Neural progenitor cell (in vitro differentiated cells): ENCODE data around the gene SMAGP. TPM values are rescaled to one million over a fixed set of nuclear protein-coding genes. Genes with fewer than 3 reads are reported as not detected.

Experiments used
- DNase-seq: peaks from one replicate; pipeline ENCODE4 v3.0.0-alpha.2; 2016; ENCODE audit warnings: low spot score
- H2AFZ ChIP-seq: fragments of 200-600 bp; sonication (generic); replicated peaks from 2 replicates; pipeline ENCODE4 v1.6.1; 2016; ENCODE audit warnings: antibody characterized with exemption
- H3F3A ChIP-seq: fragments of 200-600 bp; sonication (generic); 2 replicates; pipeline ENCODE4 v1.6.1; 2016; ENCODE audit warnings: antibody characterized with exemption, low read depth
- H3K27ac ChIP-seq: fragments of 200-600 bp; sonication (generic); 2 replicates; pipeline ENCODE4 v1.5.1; 2016; ENCODE audit warnings: mild to moderate bottlenecking
- H3K27me3 ChIP-seq: fragments of 200-600 bp; sonication (generic); 2 replicates; pipeline ENCODE4 v1.6.1; 2016; ENCODE audit warnings: mild to moderate bottlenecking, moderate library complexity
- H3K36me3 ChIP-seq: fragments of 200-600 bp; sonication (generic); 2 replicates; pipeline ENCODE4 v1.5.1; 2016
- H3K4me1 ChIP-seq: fragments of 200-600 bp; sonication (generic); 2 replicates; pipeline ENCODE4 v1.6.1; 2016; ENCODE audit warnings: mixed run types
- H3K4me2 ChIP-seq: fragments of 200-600 bp; sonication (generic); 2 replicates; pipeline ENCODE4 v1.6.1; 2016
- H3K4me3 ChIP-seq: fragments of 200-600 bp; sonication (generic); 2 replicates; pipeline ENCODE4 v1.5.1; 2016
- H3K79me2 ChIP-seq: fragments of 200-600 bp; sonication (generic); 2 replicates; pipeline ENCODE4 v1.6.1; 2016; ENCODE audit warnings: low read depth
- H3K9ac ChIP-seq: fragments of 200-600 bp; sonication (generic); 2 replicates; pipeline ENCODE4 v1.6.1; 2016
- H3K9me3 ChIP-seq: fragments of 200-600 bp; sonication (generic); 2 replicates; pipeline ENCODE4 v1.5.1; 2016; ENCODE audit warnings: low read depth
- H4K20me1 ChIP-seq: fragments of 200-600 bp; sonication (generic); 2 replicates; pipeline ENCODE4 v1.6.1; 2016; ENCODE audit warnings: low read depth
- H3K27ac Mint-ChIP-seq: 3 replicates; pipeline ENCODE4 v1.8.0; 2021; ENCODE audit warnings: mixed read lengths
- H3K27me3 Mint-ChIP-seq: 2 replicates; pipeline ENCODE4 v1.8.0; 2022; ENCODE audit warnings: low read depth, mild to moderate bottlenecking, inconsistent platforms, moderate library complexity, mixed read lengths; ENCODE audit not compliant: insufficient read depth
- H3K36me3 Mint-ChIP-seq: 3 replicates; pipeline ENCODE4 v1.8.0; 2021; ENCODE audit warnings: mixed read lengths
- H3K4me1 Mint-ChIP-seq: 3 replicates; pipeline ENCODE4 v1.8.0; 2021; ENCODE audit warnings: mixed read lengths
- H3K4me3 Mint-ChIP-seq: 3 replicates; pipeline ENCODE4 v1.8.0; 2021; ENCODE audit warnings: mild to moderate bottlenecking, moderate library complexity, mixed read lengths
- H3K9me3 Mint-ChIP-seq: 3 replicates; pipeline ENCODE4 v1.8.0; 2020; ENCODE audit warnings: mixed read lengths
- EZH2 ChIP-seq: fragments of 200-600 bp; sonication (generic); IDR thresholded peaks from 2 replicates; pipeline ENCODE4 v1.6.1; 2017; ENCODE audit warnings: antibody characterized with exemption, mild to moderate bottlenecking, moderate library complexity
- EZH2phosphoT487 ChIP-seq: fragments of 200-600 bp; sonication (generic); IDR thresholded peaks from 2 replicates; pipeline ENCODE4 v1.6.1; 2017; ENCODE audit warnings: antibody characterized with exemption
- total RNA-seq: library from RNA; depleted of rRNA; stranded (reverse); fragments of >200 nt; gene quantifications from 2 replicates; pipeline ENCODE4 v1.2.3, GENCODE V29; 2015; ENCODE audit warnings: low replicate concordance
- TF ChIP-seq, protein P1 (sequence below): fragments of 200-600 bp; sonication (generic); IDR thresholded peaks from 2 replicates; pipeline ENCODE4 v1.5.1; 2017; ENCODE audit warnings: antibody characterized with exemption, mild to moderate bottlenecking

Gene SMAGP
- total RNA-seq, 1 donor from 2014 or later: 19.0 TPM

DNA sequence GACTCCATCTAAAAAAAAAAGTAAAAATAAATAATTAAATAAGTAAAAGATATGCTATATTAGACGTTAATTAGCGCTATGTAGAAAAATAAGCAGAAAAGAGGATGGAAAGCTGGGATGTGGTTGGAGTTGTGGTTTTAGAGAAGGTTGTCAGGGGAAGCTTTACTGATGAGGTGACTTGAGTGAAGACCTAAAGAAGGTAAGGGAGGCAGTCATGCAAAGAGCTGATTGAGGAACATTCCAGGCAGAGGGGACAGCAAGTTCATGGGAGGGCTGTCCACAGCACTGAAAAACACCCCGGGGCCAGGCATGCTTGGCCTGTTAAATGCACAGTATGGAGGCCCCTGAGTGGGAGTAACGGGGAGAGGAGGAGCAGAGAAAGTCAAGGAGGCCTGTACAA lies 15.7 kb downstream of the SMAGP start:
- H3K9me3 Mint-ChIP-seq: no peaks in the 10 kb centered on the region
- no peaks in the 10 kb centered on the region for H3K36me3 Mint-ChIP-seq
- H3K4me1 Mint-ChIP-seq: no peaks in the 10 kb centered on the region
- Histone ChIP-seq H3K4me1 (no peaks in the 10 kb centered on the region), H3K79me2 (no peaks in the 10 kb centered on the region), H3F3A (no peaks in the 10 kb centered on the region), H3K9me3 (no peaks in the 10 kb centered on the region), H2AFZ (no peak overlapping the region), H3K27ac (no peak overlapping the region), H4K20me1 (no peaks in the 10 kb centered on the region), H3K36me3 (no peaks in the 10 kb centered on the region), H3K4me2 (no peak overlapping the region), H3K27me3 (no peaks in the 10 kb centered on the region), H3K9ac (no peak overlapping the region), H3K4me3 (no peak overlapping the region)
- H3K27ac Mint-ChIP-seq: no peak overlapping the region
- no peak for TF ChIP-seq EZH2phosphoT487
- TF ChIP-seq EZH2: no peak
- TF ChIP-seq, protein P1, sequence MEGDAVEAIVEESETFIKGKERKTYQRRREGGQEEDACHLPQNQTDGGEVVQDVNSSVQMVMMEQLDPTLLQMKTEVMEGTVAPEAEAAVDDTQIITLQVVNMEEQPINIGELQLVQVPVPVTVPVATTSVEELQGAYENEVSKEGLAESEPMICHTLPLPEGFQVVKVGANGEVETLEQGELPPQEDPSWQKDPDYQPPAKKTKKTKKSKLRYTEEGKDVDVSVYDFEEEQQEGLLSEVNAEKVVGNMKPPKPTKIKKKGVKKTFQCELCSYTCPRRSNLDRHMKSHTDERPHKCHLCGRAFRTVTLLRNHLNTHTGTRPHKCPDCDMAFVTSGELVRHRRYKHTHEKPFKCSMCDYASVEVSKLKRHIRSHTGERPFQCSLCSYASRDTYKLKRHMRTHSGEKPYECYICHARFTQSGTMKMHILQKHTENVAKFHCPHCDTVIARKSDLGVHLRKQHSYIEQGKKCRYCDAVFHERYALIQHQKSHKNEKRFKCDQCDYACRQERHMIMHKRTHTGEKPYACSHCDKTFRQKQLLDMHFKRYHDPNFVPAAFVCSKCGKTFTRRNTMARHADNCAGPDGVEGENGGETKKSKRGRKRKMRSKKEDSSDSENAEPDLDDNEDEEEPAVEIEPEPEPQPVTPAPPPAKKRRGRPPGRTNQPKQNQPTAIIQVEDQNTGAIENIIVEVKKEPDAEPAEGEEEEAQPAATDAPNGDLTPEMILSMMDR: no peak
- DNase-seq: no peak
- H3K27me3 Mint-ChIP-seq: peaks cover 2% of the 10 kb centered on the region
- no peak overlapping the region for H3K4me3 Mint-ChIP-seq

DNA sequence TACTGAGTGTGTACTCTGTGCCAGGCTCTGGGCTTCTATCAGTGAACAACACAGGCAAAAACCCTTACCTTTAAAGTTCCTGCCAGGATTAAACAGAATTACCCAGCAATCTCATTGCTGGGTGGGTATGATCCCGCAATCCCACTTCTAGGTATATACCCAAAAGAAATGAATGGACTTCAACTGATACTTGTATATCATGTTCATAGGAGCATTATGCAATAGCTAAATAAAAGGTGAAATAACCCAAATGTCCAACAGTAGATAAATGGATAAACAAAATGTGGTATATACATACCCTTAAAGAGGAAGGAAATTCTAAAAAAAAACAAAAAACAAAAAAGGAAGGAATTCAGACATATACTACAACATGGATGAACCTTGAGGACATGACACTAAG lies 16.9 kb downstream of the SMAGP start:
- Mint-ChIP-seq H3K27me3 (peaks cover 6% of the 10 kb centered on the region), H3K9me3 (no peaks in the 10 kb centered on the region), H3K4me3 (no peak overlapping the region), H3K27ac (peak overlapping the region; percentile 62), H3K4me1 (no peaks in the 10 kb centered on the region), H3K36me3 (no peaks in the 10 kb centered on the region)
- Histone ChIP-seq H3K79me2 (no peaks in the 10 kb centered on the region), H3K9ac (no peak overlapping the region), H3K4me3 (no peak overlapping the region), H3K9me3 (no peaks in the 10 kb centered on the region), H3K36me3 (no peaks in the 10 kb centered on the region), H2AFZ (no peak overlapping the region), H3F3A (no peaks in the 10 kb centered on the region), H3K27ac (no peak overlapping the region), H4K20me1 (no peaks in the 10 kb centered on the region), H3K4me1 (no peaks in the 10 kb centered on the region), H3K4me2 (no peak overlapping the region), H3K27me3 (no peaks in the 10 kb centered on the region)
- no peak for DNase-seq
- TF ChIP-seq EZH2phosphoT487: no peak

DNA sequence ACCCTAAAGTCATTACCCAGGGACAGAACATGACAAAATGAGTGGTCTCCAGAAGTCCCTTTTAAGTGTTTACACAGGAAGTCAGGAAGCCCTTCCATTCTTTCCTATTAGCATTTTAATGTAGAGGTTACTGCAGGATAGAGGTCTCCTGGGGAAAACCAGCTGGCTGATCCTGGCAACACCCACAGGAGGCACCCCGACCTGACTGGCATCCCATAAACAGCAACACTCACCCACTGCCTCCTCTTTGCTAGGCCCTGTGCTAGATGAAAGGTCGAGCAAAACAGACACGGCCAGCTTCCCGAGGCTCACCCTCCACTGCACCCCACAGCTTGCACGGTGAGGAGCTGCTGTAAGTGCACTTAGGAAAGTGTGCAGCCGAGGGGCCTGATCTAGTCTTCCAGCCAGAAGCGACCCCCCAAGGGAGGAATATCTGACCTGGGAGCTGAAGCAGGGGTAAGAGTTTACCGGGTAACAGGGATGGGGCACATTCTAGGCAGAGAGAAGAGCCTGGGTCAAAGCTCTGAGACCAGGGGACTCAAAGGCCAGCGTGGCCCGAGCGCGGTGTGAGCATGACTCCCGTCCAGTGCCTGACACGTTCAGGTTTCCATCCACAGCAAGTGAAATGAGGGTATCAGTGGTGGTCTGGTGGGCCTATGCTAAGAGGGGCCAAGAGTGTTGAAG lies 22.6 kb downstream of the SMAGP start:
- H4K20me1 ChIP-seq: no peaks in the 10 kb centered on the region
- H3K79me2 ChIP-seq: no peaks in the 10 kb centered on the region
- peaks cover 4% of the 10 kb centered on the region for H3K27me3 Mint-ChIP-seq
- H3K4me1 Mint-ChIP-seq: peaks cover 14% of the 10 kb centered on the region
- peaks cover 11% of the 10 kb centered on the region for H3K4me1 ChIP-seq
- no peak overlapping the region for H3K4me3 ChIP-seq
- no peaks in the 10 kb centered on the region for H3K9me3 ChIP-seq
- H3K9me3 Mint-ChIP-seq: no peaks in the 10 kb centered on the region
- H3K27ac ChIP-seq: peak overlapping the region; percentile 63
- DNase-seq: no peak
- H3F3A ChIP-seq: peaks cover 5% of the 10 kb centered on the region
- H3K9ac ChIP-seq: no peak overlapping the region
- no peak for TF ChIP-seq EZH2
- TF ChIP-seq EZH2phosphoT487: no peak
- TF ChIP-seq, protein P1: no peak
- H3K36me3 Mint-ChIP-seq: peaks cover 7% of the 10 kb centered on the region
- no peak overlapping the region for H2AFZ ChIP-seq
- H3K36me3 ChIP-seq: no peaks in the 10 kb centered on the region
- no peaks in the 10 kb centered on the region for H3K27me3 ChIP-seq
- peak overlapping the region; percentile 43 for H3K27ac Mint-ChIP-seq
- H3K4me2 ChIP-seq: no peak overlapping the region
- peak overlapping the region; percentile 37 for H3K4me3 Mint-ChIP-seq

DNA sequence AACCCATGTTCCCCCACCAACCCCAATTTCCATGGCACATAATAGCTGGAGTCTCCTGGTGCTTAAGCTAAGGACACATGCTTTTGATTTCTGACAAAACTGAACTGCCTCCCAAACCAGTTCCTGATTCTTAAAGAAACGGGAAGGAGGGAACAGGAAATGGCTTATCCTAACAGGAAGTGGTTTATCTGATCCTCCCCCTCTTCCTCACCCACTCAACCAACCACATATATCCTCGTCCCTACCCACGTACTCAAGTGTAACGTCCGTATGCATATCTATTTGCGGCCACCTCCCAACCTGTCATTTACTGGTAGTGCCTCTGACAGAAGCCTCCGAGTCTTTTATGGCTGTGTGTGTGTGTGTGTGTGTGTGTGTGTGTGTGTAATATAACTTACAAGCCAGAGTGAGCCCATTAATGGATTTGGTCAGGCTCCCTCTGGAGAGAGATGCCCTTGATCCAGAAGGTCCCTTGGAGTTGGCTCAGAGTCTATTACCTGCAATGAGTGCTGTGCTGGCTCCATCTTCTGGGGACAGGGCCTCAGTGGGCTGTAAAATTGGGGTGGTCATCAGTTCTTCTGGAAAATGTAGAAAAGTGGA lies 23.9 kb downstream of the SMAGP start:
- Mint-ChIP-seq H3K27ac (peak overlapping the region; percentile 14), H3K27me3 (peaks cover 4% of the 10 kb centered on the region), H3K36me3 (peaks cover 12% of the 10 kb centered on the region), H3K4me3 (no peak overlapping the region), H3K4me1 (peaks cover 14% of the 10 kb centered on the region), H3K9me3 (no peaks in the 10 kb centered on the region)
- H4K20me1 ChIP-seq: no peaks in the 10 kb centered on the region
- no peaks in the 10 kb centered on the region for H3K79me2 ChIP-seq
- no peak overlapping the region for H3K4me3 ChIP-seq
- no peak for DNase-seq
- H2AFZ ChIP-seq: no peak overlapping the region
- no peak for TF ChIP-seq EZH2
- TF ChIP-seq EZH2phosphoT487: no peak
- TF ChIP-seq, protein P1: no peak
- no peak overlapping the region for H3K27ac ChIP-seq
- no peak overlapping the region for H3K4me2 ChIP-seq
- peaks cover under 1% of the 10 kb centered on the region for H3K36me3 ChIP-seq
- H3K9me3 ChIP-seq: no peaks in the 10 kb centered on the region
- peaks cover 11% of the 10 kb centered on the region for H3K4me1 ChIP-seq
- no peaks in the 10 kb centered on the region for H3K27me3 ChIP-seq
- H3F3A ChIP-seq: peaks cover 5% of the 10 kb centered on the region
- no peak overlapping the region for H3K9ac ChIP-seq
